ENCODE data around the gene GPR35. TPM values are rescaled to one million over a fixed set of nuclear protein-coding genes. Genes with fewer than 3 reads are reported as not detected.

The GPR35 gene
- total RNA-seq, 2 donors from 2014 or later: 0.55 to 0.71 TPM

- no peak for TF ChIP-seq CTCF (conservative IDR thresholded peaks at IDR 0.05)
- H3K4me3 Mint-ChIP-seq: no peak overlapping the region
- Histone ChIP-seq H3K9ac (ENCODE audit: extremely low read depth, low read length, poor library complexity, severe bottlenecking) (no peak overlapping the region), H3K9me3 (ENCODE audit: control insufficient read depth, low read length) (peaks cover 23% of the 10 kb centered on the region), H3K36me3 (ENCODE audit: control insufficient read depth, insufficient read depth, low read length) (no peaks in the 10 kb centered on the region), H3K27me3 (ENCODE audit: control insufficient read depth, insufficient read depth, low read length, poor library complexity, severe bottlenecking) (no peaks in the 10 kb centered on the region), H3K4me1 (ENCODE audit: control insufficient read depth, insufficient read depth, low read length) (no peaks in the 10 kb centered on the region), H3K4me3 (ENCODE audit: low read length) (no peak overlapping the region), H3K27ac (ENCODE audit: low read depth, low read length) (no peak overlapping the region)
- peaks cover 20% of the 10 kb centered on the region for H3K27me3 Mint-ChIP-seq (ENCODE audit: insufficient read depth)
- H3K27ac Mint-ChIP-seq: no peak overlapping the region
- peaks cover 15% of the 10 kb centered on the region for H3K9me3 Mint-ChIP-seq
- peaks cover 17% of the 10 kb centered on the region for H3K4me1 Mint-ChIP-seq
- DNase-seq: no peak
- 90 to 92% methylated on average over 5 to 6 of the region's 6 CpGs for WGBS, 2 experiments (ENCODE audit: insufficient coverage in 1 of 2, insufficient read length in 1 of 2)
- H3K36me3 Mint-ChIP-seq (ENCODE audit: low read depth): peaks cover 2% of the 10 kb centered on the region
These were observed 22.9 kb downstream of the GPR35 start for GRCh38 chr2:240648155-240648649.

GRCh38 chr2:240648650-240649275, 23.5 kb downstream of the GPR35 start:
- Mint-ChIP-seq H3K27me3 (ENCODE audit: insufficient read depth) (peaks cover 24% of the 10 kb centered on the region), H3K36me3 (ENCODE audit: low read depth) (peaks cover 2% of the 10 kb centered on the region), H3K9me3 (peaks cover 15% of the 10 kb centered on the region), H3K27ac (no peak overlapping the region), H3K4me1 (peaks cover 17% of the 10 kb centered on the region), H3K4me3 (no peak overlapping the region)
- DNase-seq: peak; percentile 58
- no peaks in the 10 kb centered on the region for H3K4me1 ChIP-seq (ENCODE audit: control insufficient read depth, insufficient read depth, low read length)
- TF ChIP-seq CTCF (conservative IDR thresholded peaks at IDR 0.05): no peak
- 51 to 80% methylated on average over 10 to 19 of the region's 19 CpGs for WGBS, 2 experiments (ENCODE audit: insufficient coverage in 1 of 2, insufficient read length in 1 of 2)
- no peak overlapping the region for H3K4me3 ChIP-seq (ENCODE audit: low read length)
- no peak overlapping the region for H3K9ac ChIP-seq (ENCODE audit: extremely low read depth, low read length, poor library complexity, severe bottlenecking)
- H3K27me3 ChIP-seq (ENCODE audit: control insufficient read depth, insufficient read depth, low read length, poor library complexity, severe bottlenecking): no peaks in the 10 kb centered on the region
- H3K9me3 ChIP-seq (ENCODE audit: control insufficient read depth, low read length): peaks cover 23% of the 10 kb centered on the region
- no peak overlapping the region for H3K27ac ChIP-seq (ENCODE audit: low read depth, low read length)
- no peaks in the 10 kb centered on the region for H3K36me3 ChIP-seq (ENCODE audit: control insufficient read depth, insufficient read depth, low read length)

GRCh38 chr2:240649331-240649730, 24.1 kb downstream of the GPR35 start:
- Histone ChIP-seq H3K4me1 (ENCODE audit: control insufficient read depth, insufficient read depth, low read length) (no peaks in the 10 kb centered on the region), H3K27ac (ENCODE audit: low read depth, low read length) (no peak overlapping the region), H3K9me3 (ENCODE audit: control insufficient read depth, low read length) (peaks cover 23% of the 10 kb centered on the region), H3K27me3 (ENCODE audit: control insufficient read depth, insufficient read depth, low read length, poor library complexity, severe bottlenecking) (no peaks in the 10 kb centered on the region), H3K9ac (ENCODE audit: extremely low read depth, low read length, poor library complexity, severe bottlenecking) (no peak overlapping the region), H3K36me3 (ENCODE audit: control insufficient read depth, insufficient read depth, low read length) (no peaks in the 10 kb centered on the region), H3K4me3 (ENCODE audit: low read length) (no peak overlapping the region)
- H3K27ac Mint-ChIP-seq: no peak overlapping the region
- H3K4me1 Mint-ChIP-seq: peaks cover 17% of the 10 kb centered on the region
- DNase-seq: peak; percentile 44
- no peak overlapping the region for H3K4me3 Mint-ChIP-seq
- H3K9me3 Mint-ChIP-seq: peaks cover 15% of the 10 kb centered on the region
- TF ChIP-seq CTCF (conservative IDR thresholded peaks at IDR 0.05): no peak
- WGBS, 2 experiments (ENCODE audit: insufficient coverage in 1 of 2, insufficient read length in 1 of 2): 69% methylated on average over 7 of the region's 7 CpGs; no CpG with 5 or more reads in 1 of the 2 experiments
- H3K27me3 Mint-ChIP-seq (ENCODE audit: insufficient read depth): peaks cover 22% of the 10 kb centered on the region
- peaks cover 2% of the 10 kb centered on the region for H3K36me3 Mint-ChIP-seq (ENCODE audit: low read depth)
